Naive thymus-derived CD4-positive, alpha-beta T cell (primary cell): Measurements from ENCODE around the gene FAM131C. TPM values are rescaled to one million over a fixed set of nuclear protein-coding genes. Genes with fewer than 3 reads are reported as not detected.

ENCODE experiments used
- ATAC-seq: fragments of 150-1000 bp; cut with Tn5 transposase; 2 replicates; pipeline ENCODE4 v1.10.0; 2021; ENCODE audit warnings: mild to moderate bottlenecking, moderate library complexity
- CTCF ChIA-PET: fragments of 350-600 bp; sonication (Branson Sonifier 250); formaldehyde crosslinking; loops from one replicate; lab custom pipeline; 2021; ENCODE audit warnings: antibody characterized with exemption; lab: Charles Lee
- POLR2A ChIA-PET: fragments of 350-600 bp; sonication (Branson Sonifier 250); formaldehyde crosslinking; loops from one replicate; lab custom pipeline; 2021; ENCODE audit warnings: antibody characterized with exemption, inconsistent platforms; lab: Charles Lee
- DNase-seq, 9 donors: peaks; one replicate each; pipeline versions ENCODE4 v3.0.0 to v3.0.0-alpha.2; 2020 to 2022; ENCODE audit warnings: mixed read lengths in 1 of 9
- H3K27ac ChIP-seq: one replicate; pipeline ENCODE4 v1.7.0; 2013; ENCODE audit warnings: mild to moderate bottlenecking, low read depth, low read length, moderate library complexity
- H3K27me3 ChIP-seq, 2 donors: one replicate each; pipeline ENCODE4 v1.7.0; 2013; ENCODE audit warnings: low read length in 2 of 2, mild to moderate bottlenecking in 2 of 2, moderate library complexity in 2 of 2; ENCODE audit not compliant: control insufficient read depth in 2 of 2, insufficient read depth in 2 of 2
- H3K36me3 ChIP-seq, 3 experiments: 1 replicate in 2 of 3; 2 replicates in 1 of 3; pipeline ENCODE4 v1.7.0; 2013; ENCODE audit warnings: low read length in 3 of 3, mild to moderate bottlenecking in 3 of 3, moderate library complexity in 1 of 3; ENCODE audit not compliant: insufficient read depth in 3 of 3, control insufficient read depth in 2 of 3
- H3K4me1 ChIP-seq, 2 donors: one replicate each; pipeline ENCODE4 v1.7.0; 2013; ENCODE audit warnings: low read length in 2 of 2, mild to moderate bottlenecking in 2 of 2, moderate library complexity in 1 of 2; ENCODE audit not compliant: control insufficient read depth in 2 of 2, insufficient read depth in 2 of 2
- H3K4me3 ChIP-seq: 2 replicates; pipeline ENCODE4 v1.7.0; 2013; ENCODE audit warnings: mild to moderate bottlenecking, low read length
- H3K9me3 ChIP-seq, 3 experiments: 1 replicate in 2 of 3; 2 replicates in 1 of 3; pipeline ENCODE4 v1.7.0; 2013; ENCODE audit warnings: low read length in 3 of 3; ENCODE audit not compliant: control insufficient read depth in 2 of 3
- H3K27ac Mint-ChIP-seq, 9 donors: one replicate each; pipeline ENCODE4 v1.8.0; 2020 to 2022; ENCODE audit warnings: mixed read lengths in 9 of 9, mild to moderate bottlenecking in 8 of 9, moderate library complexity in 5 of 9, inconsistent platforms in 2 of 9
- H3K27me3 Mint-ChIP-seq, 5 donors: one replicate each; pipeline ENCODE4 v1.8.0; 2021 to 2022; ENCODE audit warnings: mixed read lengths in 5 of 5, mild to moderate bottlenecking in 1 of 5
- H3K36me3 Mint-ChIP-seq, 5 donors: one replicate each; pipeline ENCODE4 v1.8.0; 2020 to 2022; ENCODE audit warnings: mixed read lengths in 5 of 5, mild to moderate bottlenecking in 3 of 5, inconsistent platforms in 1 of 5
- H3K4me1 Mint-ChIP-seq, 7 donors: one replicate each; pipeline ENCODE4 v1.8.0; 2020 to 2022; ENCODE audit warnings: mixed read lengths in 7 of 7, mild to moderate bottlenecking in 3 of 7, inconsistent platforms in 1 of 7
- H3K4me3 Mint-ChIP-seq, 10 donors: one replicate each; pipeline ENCODE4 v1.8.0; 2020 to 2022; ENCODE audit warnings: mild to moderate bottlenecking in 10 of 10, mixed read lengths in 10 of 10, moderate library complexity in 6 of 10, inconsistent platforms in 2 of 10
- H3K9me3 Mint-ChIP-seq, 11 donors: one replicate each; pipeline ENCODE4 v1.8.0; 2020 to 2022; ENCODE audit warnings: mixed read lengths in 11 of 11, mild to moderate bottlenecking in 4 of 11, inconsistent platforms in 1 of 11, moderate library complexity in 1 of 11
- intact Hi-C, 2 donors: fragments of 100-400 bp; cut with micrococcal nuclease; formaldehyde crosslinking; loops; one replicate each; pipeline ENCODE4 v1.15.1; 2023
- polyA plus RNA-seq, 2 donors: library from polyadenylated mRNA; unstranded; fragments of 300-500 nt; fragmentation: Illumina TruSeq; gene quantifications; one replicate each; pipeline ENCODE4 v1.2.3, GENCODE V29; 2021
- total RNA-seq, 6 experiments: library from RNA in 5 of 6; stranded (reverse) in 5 of 6; gene quantifications; 1 replicate in 5 of 6; 2 replicates in 1 of 6; pipeline ENCODE4 v1.2.3 and lab custom pipeline; 2021 to 2026

Gene FAM131C
- total and polyA plus RNA-seq, 7 experiments from 2014 or later, result 1.3 TPM; not detected in 6

GRCh38 chr1:16081636-16082035 is 8.2 kb upstream of the FAM131C start:
- POLR2A ChIA-PET, result no interaction called here
- Mint-ChIP-seq H3K36me3 (no peaks in the 10 kb centered on the region), H3K27ac (no peak overlapping the region), H3K4me1 (peaks cover 3 to 10% (median 6%) of the 10 kb centered on the region in 7 donors), H3K4me3 (no peak overlapping the region), H3K27me3 (no peaks in the 10 kb centered on the region), H3K9me3 (peaks cover 0 to 1% (median 0%) of the 10 kb centered on the region in 11 donors)
- Histone ChIP-seq H3K27ac (no peak overlapping the region), H3K4me3 (no peak overlapping the region), H3K9me3 (no peaks in the 10 kb centered on the region), H3K4me1 (peaks cover 6% of the 10 kb centered on the region in 2 donors), H3K36me3 (no peaks in the 10 kb centered on the region), H3K27me3 (no peaks in the 10 kb centered on the region)
- DNase-seq (no peak), ATAC-seq (no peak)
- CTCF ChIA-PET, result interaction anchor here (0.6 to 13.1 kb wide), 6 partner anchors 15 to 628 kb away, joined by 3 to 240 read pairs (median 4); no protein-coding TSS in a partner anchor
- intact Hi-C loops, result no loop called here

GRCh38 chr1:16080422-16081150 is 7.1 kb upstream of the FAM131C start:
- Mint-ChIP-seq H3K27ac (peak overlapping the region in 1 of 9 donors; percentile 22), H3K9me3 (peaks cover 0 to 3% (median 0%) of the 10 kb centered on the region in 11 donors), H3K36me3 (no peaks in the 10 kb centered on the region), H3K4me3 (peak overlapping the region in 1 of 10 donors; percentile 1), H3K4me1 (peaks cover 3 to 10% (median 6%) of the 10 kb centered on the region in 7 donors), H3K27me3 (peaks cover 0 to 4% (median 0%) of the 10 kb centered on the region in 5 donors)
- H3K9me3 ChIP-seq, result no peaks in the 10 kb centered on the region
- DNase-seq, result no peak
- intact Hi-C loops, result no loop called here
- CTCF ChIA-PET, result interaction anchor here (1.0 to 13.1 kb wide), 4 partner anchors 16 to 163 kb away, joined by 4 to 240 read pairs (median 13); no protein-coding TSS in a partner anchor
- H3K4me1 ChIP-seq, result peaks cover 6% of the 10 kb centered on the region in 2 donors
- no peak overlapping the region for H3K4me3 ChIP-seq
- H3K27me3 ChIP-seq, result no peaks in the 10 kb centered on the region
- POLR2A ChIA-PET, result no interaction called here
- H3K36me3 ChIP-seq, result no peaks in the 10 kb centered on the region
- ATAC-seq, result no peak
- H3K27ac ChIP-seq, result no peak overlapping the region

- intact Hi-C loops, result loop anchor here (1.0 to 5.0 kb wide), 4 partner anchors 76 to 288 kb away; partner anchors contain the start of gene SZRD1 (in 1 of the 2)
- Histone ChIP-seq H3K4me3 (peak overlapping the region; percentile 40), H3K27me3 (peaks cover 0 to 4% of the 10 kb centered on the region in 2 donors), H3K9me3 (no peaks in the 10 kb centered on the region), H3K36me3 (no peaks in the 10 kb centered on the region), H3K4me1 (peaks cover 6% of the 10 kb centered on the region in 2 donors), H3K27ac (no peak overlapping the region)
- DNase-seq (peak; percentile 52 to 80 (median 73)), ATAC-seq (peak; percentile 91)
- Mint-ChIP-seq H3K4me3 (peak overlapping the region; percentile 58 to 86 (median 77)), H3K9me3 (peaks cover 0 to 3% (median 0%) of the 10 kb centered on the region in 11 donors), H3K27me3 (peaks cover under 1 to 12% (median 5%) of the 10 kb centered on the region in 5 donors), H3K4me1 (peaks cover 6 to 15% (median 10%) of the 10 kb centered on the region in 7 donors), H3K27ac (peak overlapping the region in 6 of 9 donors; percentile 10 to 83 (median 40)), H3K36me3 (no peaks in the 10 kb centered on the region)
- CTCF ChIA-PET, result interaction anchor here (0.6 to 13.1 kb wide), 25 partner anchors 9 to 342 kb away, joined by 3 to 240 read pairs (median 4); partner anchors contain the start of gene FBXO42
- POLR2A ChIA-PET, result interaction anchor here (0.8 to 1.0 kb wide), 3 partner anchors 77 to 108 kb away, joined by 3 to 4 read pairs (median 3); partner anchors contain the start of gene EPHA2
Measured at GRCh38 chr1:16078925-16079656, 5.6 kb upstream of the FAM131C start.

- no peak for DNase-seq
Measured at GRCh38 chr1:16077406-16078245, 4.2 kb upstream of the FAM131C start.

GRCh38 chr1:16076865-16077238 is 3.4 kb upstream of the FAM131C start:
- H3K27ac ChIP-seq, result no peak overlapping the region
- H3K27me3 ChIP-seq, result peaks cover 0 to 6% of the 10 kb centered on the region in 2 donors
- H3K36me3 ChIP-seq, result no peaks in the 10 kb centered on the region
- peaks cover 6 to 11% of the 10 kb centered on the region in 2 donors for H3K4me1 ChIP-seq
- ATAC-seq (no peak), DNase-seq (no peak)
- Mint-ChIP-seq H3K4me1 (peaks cover 13 to 20% (median 15%) of the 10 kb centered on the region in 7 donors), H3K27me3 (peaks cover 5 to 28% (median 10%) of the 10 kb centered on the region in 5 donors), H3K9me3 (peaks cover 0 to 3% (median 0%) of the 10 kb centered on the region in 11 donors), H3K4me3 (no peak overlapping the region), H3K36me3 (peaks cover 0 to 2% (median 0%) of the 10 kb centered on the region in 5 donors), H3K27ac (no peak overlapping the region)
- no peaks in the 10 kb centered on the region for H3K9me3 ChIP-seq
- no peak overlapping the region for H3K4me3 ChIP-seq
- intact Hi-C loops, result loop anchor here in 1 of 2 donors (5.0 kb wide), 1 partner anchor 290 kb away; the partner anchor contains the start of gene SZRD1
- POLR2A ChIA-PET, result no interaction called here
- CTCF ChIA-PET, result interaction anchor here (1.3 to 13.1 kb wide), 3 partner anchors 92 to 167 kb away, joined by 3 to 240 read pairs (median 7); no protein-coding TSS in a partner anchor

More at GRCh38 chr1:16077406-16078245, 4.2 kb upstream of the FAM131C start:
- Histone ChIP-seq H3K9me3 (no peaks in the 10 kb centered on the region), H3K27me3 (peaks cover 0 to 6% of the 10 kb centered on the region in 2 donors), H3K4me1 (peaks cover 6 to 11% of the 10 kb centered on the region in 2 donors), H3K4me3 (no peak overlapping the region), H3K27ac (no peak overlapping the region), H3K36me3 (no peaks in the 10 kb centered on the region)
- POLR2A ChIA-PET, result no interaction called here
- peak overlapping the region in 2 of 10 donors; percentile 29 to 46 for H3K4me3 Mint-ChIP-seq
- peak overlapping the region in 2 of 9 donors; percentile 31 to 43 for H3K27ac Mint-ChIP-seq
- no peak for ATAC-seq
- H3K27me3 Mint-ChIP-seq, result peaks cover 5 to 20% (median 10%) of the 10 kb centered on the region in 5 donors
- H3K36me3 Mint-ChIP-seq, result peaks cover 0 to 2% (median 0%) of the 10 kb centered on the region in 5 donors
- CTCF ChIA-PET, result interaction anchor here (1.1 to 13.1 kb wide), 6 partner anchors 7 to 275 kb away, joined by 3 to 240 read pairs (median 7); partner anchors contain the start of gene FBXO42
- intact Hi-C loops, result loop anchor here (2.0 to 5.0 kb wide), 2 partner anchors 77 to 290 kb away; partner anchors contain the start of gene SZRD1 (in 1 of the 2)
- H3K9me3 Mint-ChIP-seq, result peaks cover 0 to 3% (median 0%) of the 10 kb centered on the region in 11 donors
- peaks cover 13 to 20% (median 15%) of the 10 kb centered on the region in 7 donors for H3K4me1 Mint-ChIP-seq
